Fibroblast of lung (primary cell): Measurements from ENCODE around the gene TSPAN9.

ENCODE experiments used
- EZH2 ChIP-seq: IDR thresholded peaks from 2 replicates; pipeline ENCODE4 v1.5.1; 2012; ENCODE audit warnings: low read length, control low read depth, mild to moderate bottlenecking; ENCODE audit errors: missing control alignments
- TF ChIP-seq, protein P1 (sequence below), 2 donors: IDR thresholded peaks in 1 of 2; conservative IDR thresholded peaks in 1 of 2; 1 replicate in 1 of 2; 2 replicates in 1 of 2; pipeline ENCODE4 v1.5.1; 2011 to 2012; ENCODE audit warnings: low read length in 2 of 2, control low read depth in 1 of 2, inconsistent platforms in 1 of 2, low read depth in 1 of 2, mild to moderate bottlenecking in 1 of 2

DNA sequence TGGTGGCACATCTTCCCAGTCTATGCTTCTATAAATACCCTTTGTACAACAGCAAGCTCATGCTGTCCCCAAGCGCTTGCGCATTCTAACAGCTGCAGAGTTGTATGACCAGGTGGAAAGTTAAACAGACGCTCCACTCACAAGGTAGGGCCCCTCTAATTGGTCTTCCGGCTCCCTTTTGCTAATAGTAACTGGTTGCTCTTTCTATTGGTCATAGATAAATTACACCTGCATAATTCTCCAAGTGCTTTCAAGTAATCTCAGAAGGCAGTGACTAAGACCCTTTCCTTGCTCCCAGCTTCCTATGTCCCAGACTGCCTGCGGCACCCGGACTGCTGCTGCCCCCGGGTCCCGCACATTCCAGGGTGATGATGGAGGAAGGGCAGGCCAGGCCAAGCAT, 6.1 kb upstream of the TSPAN9 start:
- TF ChIP-seq, protein P1, sequence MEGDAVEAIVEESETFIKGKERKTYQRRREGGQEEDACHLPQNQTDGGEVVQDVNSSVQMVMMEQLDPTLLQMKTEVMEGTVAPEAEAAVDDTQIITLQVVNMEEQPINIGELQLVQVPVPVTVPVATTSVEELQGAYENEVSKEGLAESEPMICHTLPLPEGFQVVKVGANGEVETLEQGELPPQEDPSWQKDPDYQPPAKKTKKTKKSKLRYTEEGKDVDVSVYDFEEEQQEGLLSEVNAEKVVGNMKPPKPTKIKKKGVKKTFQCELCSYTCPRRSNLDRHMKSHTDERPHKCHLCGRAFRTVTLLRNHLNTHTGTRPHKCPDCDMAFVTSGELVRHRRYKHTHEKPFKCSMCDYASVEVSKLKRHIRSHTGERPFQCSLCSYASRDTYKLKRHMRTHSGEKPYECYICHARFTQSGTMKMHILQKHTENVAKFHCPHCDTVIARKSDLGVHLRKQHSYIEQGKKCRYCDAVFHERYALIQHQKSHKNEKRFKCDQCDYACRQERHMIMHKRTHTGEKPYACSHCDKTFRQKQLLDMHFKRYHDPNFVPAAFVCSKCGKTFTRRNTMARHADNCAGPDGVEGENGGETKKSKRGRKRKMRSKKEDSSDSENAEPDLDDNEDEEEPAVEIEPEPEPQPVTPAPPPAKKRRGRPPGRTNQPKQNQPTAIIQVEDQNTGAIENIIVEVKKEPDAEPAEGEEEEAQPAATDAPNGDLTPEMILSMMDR (conservative IDR thresholded peaks at IDR 0.05 in 1 of 2, IDR thresholded peaks at IDR 0.05 in 1 of 2; ENCODE audit: low read depth in 1 of 2, low read length in 2 of 2), result no peak
- TF ChIP-seq EZH2, result no peak
